Upper lobe of left lung (tissue), 4 donors: ENCODE results near the gene RAB42.

Source experiments
- POLR2A ChIP-seq, 4 donors: fragments of 450-650 bp; IDR thresholded peaks; one replicate each; pipeline ENCODE4 v1.5.1; 2016 to 2017; ENCODE audit warnings: antibody characterized with exemption in 4 of 4, mild to moderate bottlenecking in 2 of 4
- POLR2AphosphoS5 ChIP-seq, 2 donors: sonication (generic); formaldehyde crosslinking; IDR thresholded peaks; one replicate each; pipeline ENCODE4 v1.5.1; 2017; ENCODE audit warnings: antibody characterized with exemption in 2 of 2
- TF ChIP-seq, protein P1 (sequence below), 6 experiments: fragments of 450-650 bp in 4 of 6; fragments of 200-600 bp in 2 of 6; sonication (generic) in 2 of 6; IDR thresholded peaks; one replicate each; pipeline ENCODE4 v1.5.1; 2016 to 2019; ENCODE audit warnings: antibody characterized with exemption in 6 of 6

GRCh38 chr1:28551381-28551780, 40.7 kb upstream of the RAB42 start:
- TF ChIP-seq, protein P1, sequence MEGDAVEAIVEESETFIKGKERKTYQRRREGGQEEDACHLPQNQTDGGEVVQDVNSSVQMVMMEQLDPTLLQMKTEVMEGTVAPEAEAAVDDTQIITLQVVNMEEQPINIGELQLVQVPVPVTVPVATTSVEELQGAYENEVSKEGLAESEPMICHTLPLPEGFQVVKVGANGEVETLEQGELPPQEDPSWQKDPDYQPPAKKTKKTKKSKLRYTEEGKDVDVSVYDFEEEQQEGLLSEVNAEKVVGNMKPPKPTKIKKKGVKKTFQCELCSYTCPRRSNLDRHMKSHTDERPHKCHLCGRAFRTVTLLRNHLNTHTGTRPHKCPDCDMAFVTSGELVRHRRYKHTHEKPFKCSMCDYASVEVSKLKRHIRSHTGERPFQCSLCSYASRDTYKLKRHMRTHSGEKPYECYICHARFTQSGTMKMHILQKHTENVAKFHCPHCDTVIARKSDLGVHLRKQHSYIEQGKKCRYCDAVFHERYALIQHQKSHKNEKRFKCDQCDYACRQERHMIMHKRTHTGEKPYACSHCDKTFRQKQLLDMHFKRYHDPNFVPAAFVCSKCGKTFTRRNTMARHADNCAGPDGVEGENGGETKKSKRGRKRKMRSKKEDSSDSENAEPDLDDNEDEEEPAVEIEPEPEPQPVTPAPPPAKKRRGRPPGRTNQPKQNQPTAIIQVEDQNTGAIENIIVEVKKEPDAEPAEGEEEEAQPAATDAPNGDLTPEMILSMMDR (IDR thresholded peaks at IDR 0.05): no peak
- TF ChIP-seq POLR2A (IDR thresholded peaks at IDR 0.05) (no peak), POLR2AphosphoS5 (IDR thresholded peaks at IDR 0.05) (no peak)
